Measurements from ENCODE around the gene RGS10. TPM values are rescaled to one million over a fixed set of nuclear protein-coding genes. Genes with fewer than 3 reads are reported as not detected.

RGS10 gene
- total and polyA plus RNA-seq, 5 donors from 2014 or later = 85.7 to 188 (median 180) TPM

DNA sequence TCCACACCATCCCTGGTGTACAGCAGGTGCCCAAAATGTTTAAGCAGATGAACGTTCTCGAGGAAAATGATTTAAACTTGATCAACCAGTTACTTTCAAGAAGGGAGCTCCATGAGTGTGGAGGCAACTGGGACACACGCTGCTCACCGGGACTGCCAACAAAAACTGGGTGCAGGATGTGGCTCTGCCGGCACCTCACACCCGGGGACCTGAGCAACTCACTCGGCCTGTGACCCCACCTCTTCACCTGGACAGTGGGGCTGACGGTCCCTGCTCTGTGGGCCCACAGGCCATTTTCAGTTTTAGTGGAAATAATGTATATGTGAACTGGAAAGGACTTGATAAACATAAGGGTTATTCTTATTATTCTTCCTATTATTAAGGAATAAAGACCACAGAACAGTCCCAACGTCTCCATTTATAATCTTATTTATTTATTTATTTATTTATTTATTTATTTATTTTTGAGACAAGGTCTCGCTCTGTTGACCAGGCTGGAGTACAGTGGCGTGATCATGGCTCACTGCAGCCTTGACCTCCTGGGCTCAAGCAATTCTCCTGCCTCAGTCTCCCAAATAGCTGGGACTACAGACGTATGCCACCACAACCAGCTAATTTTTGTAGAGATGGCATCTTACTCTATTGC, 60.6 kb downstream of the RGS10 start:
- no peaks in the 10 kb centered on the region for H3K36me3 Mint-ChIP-seq
- no peak overlapping the region for H3K27ac ChIP-seq (ENCODE audit: insufficient read depth, low read length, poor library complexity, severe bottlenecking)
- H3K4me3 Mint-ChIP-seq = no peak overlapping the region
- no peaks in the 10 kb centered on the region for H3K36me3 ChIP-seq (ENCODE audit: control insufficient read depth, insufficient read depth, low read length)
- no peak overlapping the region for H3K27ac Mint-ChIP-seq
- DNase-seq = no peak
- H3K4me1 Mint-ChIP-seq = peaks cover 16 to 29% (median 22%) of the 10 kb centered on the region in 4 donors
- H3K9me3 ChIP-seq (ENCODE audit: control insufficient read depth in 2 of 2, low read length in 2 of 2) = no peaks in the 10 kb centered on the region
- no peaks in the 10 kb centered on the region for H3K27me3 ChIP-seq (ENCODE audit: control insufficient read depth, insufficient read depth, low read length)
- no peaks in the 10 kb centered on the region for H3K27me3 Mint-ChIP-seq
- H3K9me3 Mint-ChIP-seq = no peaks in the 10 kb centered on the region
- no peak for ATAC-seq (ENCODE audit: low read depth in 2 of 2)
- H3K4me1 ChIP-seq (ENCODE audit: control insufficient read depth, insufficient read depth, low read length, poor library complexity, severe bottlenecking) = peaks cover 23% of the 10 kb centered on the region
- no peak overlapping the region for H3K4me3 ChIP-seq (ENCODE audit: low read depth, low read length)

DNA sequence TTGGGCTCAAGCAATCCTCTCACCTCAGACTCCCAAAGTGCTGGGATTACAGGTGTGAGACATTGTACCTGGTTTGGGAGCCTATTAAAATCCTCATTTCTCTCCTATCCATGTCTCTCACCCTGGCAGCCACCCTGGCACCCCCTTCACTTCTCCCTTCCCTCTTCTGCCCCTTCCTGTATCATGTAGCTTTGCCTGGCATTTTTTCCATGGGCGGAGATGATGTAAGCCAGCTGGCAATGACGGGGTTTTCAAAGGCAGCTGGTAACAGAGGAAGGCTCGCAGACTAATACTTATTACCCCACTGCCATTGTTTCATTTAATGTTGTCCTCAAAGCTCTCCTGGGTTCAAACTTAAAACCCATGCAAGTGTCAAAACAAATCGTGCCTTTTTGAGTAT, 61.9 kb downstream of the RGS10 start:
- DNase-seq = no peak
- Histone ChIP-seq H3K27ac (ENCODE audit: insufficient read depth, low read length, poor library complexity, severe bottlenecking) (no peak overlapping the region), H3K9me3 (ENCODE audit: control insufficient read depth in 2 of 2, low read length in 2 of 2) (no peaks in the 10 kb centered on the region), H3K4me1 (ENCODE audit: control insufficient read depth, insufficient read depth, low read length, poor library complexity, severe bottlenecking) (peaks cover 23% of the 10 kb centered on the region), H3K27me3 (ENCODE audit: control insufficient read depth, insufficient read depth, low read length) (no peaks in the 10 kb centered on the region), H3K4me3 (ENCODE audit: low read depth, low read length) (no peak overlapping the region), H3K36me3 (ENCODE audit: control insufficient read depth, insufficient read depth, low read length) (no peaks in the 10 kb centered on the region)
- Mint-ChIP-seq H3K27me3 (no peaks in the 10 kb centered on the region), H3K9me3 (no peaks in the 10 kb centered on the region), H3K4me1 (peaks cover 18 to 33% (median 25%) of the 10 kb centered on the region in 4 donors), H3K4me3 (peak overlapping the region in 1 of 4 donors; percentile 61), H3K36me3 (no peaks in the 10 kb centered on the region), H3K27ac (no peak overlapping the region)
- no peak for ATAC-seq (ENCODE audit: low read depth in 2 of 2)

DNA sequence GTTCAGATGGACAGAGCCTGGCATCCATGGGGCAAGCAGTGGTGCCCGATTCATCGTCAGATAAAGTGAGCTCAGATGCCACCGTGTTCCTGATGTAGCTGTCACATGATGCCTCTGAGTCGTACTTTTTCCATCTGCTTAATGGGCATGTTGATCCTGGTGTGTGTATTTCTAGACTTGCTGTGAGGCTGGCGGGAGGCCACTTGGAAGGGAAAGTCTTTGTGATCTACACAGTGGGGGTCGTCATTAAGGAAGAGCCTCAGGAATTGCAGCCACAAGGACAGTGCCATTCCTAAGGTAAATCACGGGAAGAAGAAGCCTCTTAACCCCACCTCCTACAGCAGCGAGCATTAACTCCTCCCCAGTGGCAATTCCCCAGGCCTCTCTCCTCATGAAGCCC, 63.0 kb downstream of the RGS10 start:
- no peak overlapping the region for H3K4me3 ChIP-seq (ENCODE audit: low read depth, low read length)
- no peaks in the 10 kb centered on the region for H3K36me3 ChIP-seq (ENCODE audit: control insufficient read depth, insufficient read depth, low read length)
- no peak for ATAC-seq (ENCODE audit: low read depth in 2 of 2)
- H3K27me3 ChIP-seq (ENCODE audit: control insufficient read depth, insufficient read depth, low read length) = no peaks in the 10 kb centered on the region
- no peak overlapping the region for H3K27ac ChIP-seq (ENCODE audit: insufficient read depth, low read length, poor library complexity, severe bottlenecking)
- H3K4me1 ChIP-seq (ENCODE audit: control insufficient read depth, insufficient read depth, low read length, poor library complexity, severe bottlenecking) = peaks cover 23% of the 10 kb centered on the region
- Mint-ChIP-seq H3K4me1 (peaks cover 18 to 33% (median 25%) of the 10 kb centered on the region in 4 donors), H3K9me3 (no peaks in the 10 kb centered on the region), H3K27ac (peak overlapping the region in 2 of 3 donors; percentile 14 to 73), H3K4me3 (no peak overlapping the region), H3K27me3 (no peaks in the 10 kb centered on the region), H3K36me3 (no peaks in the 10 kb centered on the region)
- DNase-seq = no peak
- H3K9me3 ChIP-seq (ENCODE audit: control insufficient read depth in 2 of 2, low read length in 2 of 2) = no peaks in the 10 kb centered on the region

DNA sequence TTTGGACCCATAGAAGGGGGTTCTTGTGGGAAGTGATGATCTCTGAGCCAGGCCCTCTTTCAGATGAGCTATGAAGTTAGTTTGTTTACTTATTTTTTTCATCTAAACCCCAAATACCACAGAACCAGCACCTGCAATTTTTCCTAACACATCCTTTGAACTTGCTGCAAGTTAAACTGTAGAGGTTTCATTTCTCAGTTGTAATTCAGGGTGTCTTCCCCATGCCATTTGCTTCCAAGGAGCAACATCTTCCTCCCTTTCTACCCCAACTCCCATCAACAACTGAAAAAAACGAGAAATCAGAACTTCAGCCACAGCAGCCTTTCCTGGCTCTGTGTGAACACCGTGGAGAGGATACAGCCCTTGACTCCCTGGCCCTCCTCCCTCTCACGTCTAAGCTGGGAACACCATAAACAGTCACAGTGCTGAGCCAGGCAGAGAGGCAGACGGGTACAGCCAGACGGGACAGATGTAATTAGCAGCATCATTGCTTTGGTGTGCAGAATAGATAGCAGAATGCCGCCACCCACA, 63.6 kb downstream of the RGS10 start:
- H3K36me3 ChIP-seq (ENCODE audit: control insufficient read depth, insufficient read depth, low read length) = no peaks in the 10 kb centered on the region
- peaks cover 23% of the 10 kb centered on the region for H3K4me1 ChIP-seq (ENCODE audit: control insufficient read depth, insufficient read depth, low read length, poor library complexity, severe bottlenecking)
- peaks cover 18 to 33% (median 25%) of the 10 kb centered on the region in 4 donors for H3K4me1 Mint-ChIP-seq
- no peak for DNase-seq
- peak overlapping the region; percentile 10 for H3K4me3 ChIP-seq (ENCODE audit: low read depth, low read length)
- H3K9me3 ChIP-seq (ENCODE audit: control insufficient read depth in 2 of 2, low read length in 2 of 2) = no peaks in the 10 kb centered on the region
- H3K27ac ChIP-seq (ENCODE audit: insufficient read depth, low read length, poor library complexity, severe bottlenecking) = no peak overlapping the region
- peaks cover 0 to 2% (median 0%) of the 10 kb centered on the region in 7 donors for H3K9me3 Mint-ChIP-seq
- peak overlapping the region in 2 of 3 donors; percentile 26 to 73 for H3K27ac Mint-ChIP-seq
- peak overlapping the region in 3 of 4 donors; percentile 22 to 63 (median 40) for H3K4me3 Mint-ChIP-seq
- peaks cover 2% of the 10 kb centered on the region for H3K36me3 Mint-ChIP-seq
- no peaks in the 10 kb centered on the region for H3K27me3 ChIP-seq (ENCODE audit: control insufficient read depth, insufficient read depth, low read length)
- no peak for ATAC-seq (ENCODE audit: low read depth in 2 of 2)
- no peaks in the 10 kb centered on the region for H3K27me3 Mint-ChIP-seq

DNA sequence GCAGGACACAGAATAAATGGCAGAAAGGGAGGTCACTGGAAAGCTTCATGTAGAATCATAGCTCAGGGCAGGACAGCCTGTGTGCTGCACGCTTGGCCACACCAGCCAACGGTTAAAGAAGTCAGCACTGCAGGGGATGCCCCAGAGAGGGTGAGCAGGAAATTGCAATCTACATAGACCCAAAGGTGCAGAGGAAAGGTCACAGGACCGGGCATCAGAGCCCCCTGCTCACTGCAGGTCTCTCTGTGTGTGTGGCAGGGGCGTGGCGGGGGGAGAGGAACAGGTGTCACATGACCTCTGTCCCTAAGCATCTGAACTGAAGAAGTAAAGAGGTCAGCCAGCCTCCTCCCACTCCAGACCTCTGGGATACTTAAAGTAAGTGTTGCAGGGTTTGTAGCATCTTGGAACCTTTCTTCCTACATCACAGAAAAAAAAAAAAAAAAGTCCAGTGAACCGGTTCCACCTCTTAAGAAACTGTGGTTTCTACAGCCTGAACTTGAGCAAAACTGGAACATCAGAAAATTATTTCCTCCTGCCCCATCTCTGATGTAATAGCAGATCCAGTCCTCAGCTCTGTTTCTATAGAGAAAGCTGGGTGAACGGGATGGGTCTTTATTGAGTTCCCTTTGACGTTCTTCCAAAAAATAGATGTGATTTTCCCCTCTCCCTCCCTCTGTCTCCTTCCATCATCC, 64.3 kb downstream of the RGS10 start:
- peaks cover 4% of the 10 kb centered on the region for H3K36me3 Mint-ChIP-seq
- Histone ChIP-seq H3K36me3 (ENCODE audit: control insufficient read depth, insufficient read depth, low read length) (no peaks in the 10 kb centered on the region), H3K27ac (ENCODE audit: insufficient read depth, low read length, poor library complexity, severe bottlenecking) (no peak overlapping the region), H3K4me1 (ENCODE audit: control insufficient read depth, insufficient read depth, low read length, poor library complexity, severe bottlenecking) (peaks cover 23% of the 10 kb centered on the region), H3K27me3 (ENCODE audit: control insufficient read depth, insufficient read depth, low read length) (no peaks in the 10 kb centered on the region), H3K9me3 (ENCODE audit: control insufficient read depth in 2 of 2, low read length in 2 of 2) (no peaks in the 10 kb centered on the region), H3K4me3 (ENCODE audit: low read depth, low read length) (peak overlapping the region; percentile 34)
- H3K4me3 Mint-ChIP-seq = peak overlapping the region in 3 of 4 donors; percentile 22 to 63 (median 46)
- H3K27ac Mint-ChIP-seq = peak overlapping the region in 2 of 3 donors; percentile 28 to 73
- ATAC-seq (ENCODE audit: low read depth in 2 of 2) (peak; percentile 74 to 84), DNase-seq (peak in 1 of 3 donors; percentile 50)
- peaks cover 18 to 33% (median 25%) of the 10 kb centered on the region in 4 donors for H3K4me1 Mint-ChIP-seq
- no peaks in the 10 kb centered on the region for H3K27me3 Mint-ChIP-seq
- H3K9me3 Mint-ChIP-seq = peaks cover 0 to 4% (median 0%) of the 10 kb centered on the region in 7 donors

DNA sequence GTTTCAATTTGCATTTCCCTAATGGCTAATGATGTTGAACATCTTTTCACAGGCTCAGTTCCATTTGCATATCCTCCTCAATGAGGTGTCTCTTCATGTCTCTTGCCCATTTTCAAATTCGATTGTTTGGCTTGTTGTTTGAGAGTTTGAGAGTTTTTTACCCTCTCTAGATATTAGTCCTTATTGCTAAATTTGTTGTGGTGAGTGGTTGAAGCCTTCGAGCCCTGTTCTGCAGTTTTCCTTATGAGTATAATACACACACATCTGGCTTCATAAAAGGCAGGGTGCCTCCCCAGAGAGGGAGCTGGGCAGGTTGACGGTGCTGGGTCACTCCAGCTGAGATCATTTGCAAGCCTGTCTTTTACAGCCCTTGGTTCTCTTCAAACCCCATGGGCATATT, 65.1 kb downstream of the RGS10 start:
- Histone ChIP-seq H3K27ac (ENCODE audit: insufficient read depth, low read length, poor library complexity, severe bottlenecking) (no peak overlapping the region), H3K4me3 (ENCODE audit: low read depth, low read length) (no peak overlapping the region), H3K9me3 (ENCODE audit: control insufficient read depth in 2 of 2, low read length in 2 of 2) (no peaks in the 10 kb centered on the region), H3K36me3 (ENCODE audit: control insufficient read depth, insufficient read depth, low read length) (no peaks in the 10 kb centered on the region), H3K27me3 (ENCODE audit: control insufficient read depth, insufficient read depth, low read length) (no peaks in the 10 kb centered on the region), H3K4me1 (ENCODE audit: control insufficient read depth, insufficient read depth, low read length, poor library complexity, severe bottlenecking) (peaks cover 23% of the 10 kb centered on the region)
- Mint-ChIP-seq H3K36me3 (peaks cover 4% of the 10 kb centered on the region), H3K4me1 (peaks cover 18 to 33% (median 25%) of the 10 kb centered on the region in 4 donors), H3K27me3 (no peaks in the 10 kb centered on the region), H3K9me3 (peaks cover 0 to 4% (median 0%) of the 10 kb centered on the region in 7 donors), H3K27ac (peak overlapping the region in 2 of 3 donors; percentile 20 to 73), H3K4me3 (peak overlapping the region in 3 of 4 donors; percentile 18 to 56 (median 24))
- DNase-seq (no peak), ATAC-seq (ENCODE audit: low read depth in 2 of 2) (no peak)

DNA sequence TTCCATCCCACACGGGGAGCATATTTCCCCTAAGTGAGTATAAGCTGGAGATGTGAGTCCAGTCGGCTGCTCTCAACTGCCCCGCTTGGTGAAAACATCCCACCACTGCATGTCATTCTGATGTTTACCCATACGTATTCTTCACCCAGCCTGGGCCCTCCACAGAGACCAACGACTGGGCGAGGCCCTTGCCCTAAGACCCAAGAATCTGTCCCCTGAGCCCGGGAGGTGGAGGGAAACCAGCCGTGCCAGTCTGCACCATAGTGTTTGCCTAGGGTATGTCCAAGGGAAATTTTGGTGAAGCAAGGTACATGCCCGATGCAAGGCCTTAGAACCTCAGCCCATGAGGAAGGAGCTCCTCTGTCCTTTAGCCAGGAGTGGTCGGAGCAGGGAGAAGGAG, 67.9 kb downstream of the RGS10 start:
- H3K4me3 Mint-ChIP-seq = no peak overlapping the region
- Histone ChIP-seq H3K9me3 (ENCODE audit: control insufficient read depth in 2 of 2, low read length in 2 of 2) (no peaks in the 10 kb centered on the region), H3K27me3 (ENCODE audit: control insufficient read depth, insufficient read depth, low read length) (no peaks in the 10 kb centered on the region), H3K27ac (ENCODE audit: insufficient read depth, low read length, poor library complexity, severe bottlenecking) (no peak overlapping the region), H3K36me3 (ENCODE audit: control insufficient read depth, insufficient read depth, low read length) (no peaks in the 10 kb centered on the region), H3K4me3 (ENCODE audit: low read depth, low read length) (no peak overlapping the region), H3K4me1 (ENCODE audit: control insufficient read depth, insufficient read depth, low read length, poor library complexity, severe bottlenecking) (peaks cover 23% of the 10 kb centered on the region)
- no peak for ATAC-seq (ENCODE audit: low read depth in 2 of 2)
- DNase-seq = no peak
- H3K27me3 Mint-ChIP-seq = no peaks in the 10 kb centered on the region
- peaks cover 4% of the 10 kb centered on the region for H3K36me3 Mint-ChIP-seq
- H3K4me1 Mint-ChIP-seq = peaks cover 18 to 30% (median 25%) of the 10 kb centered on the region in 4 donors
- H3K9me3 Mint-ChIP-seq = peaks cover 0 to 4% (median 0%) of the 10 kb centered on the region in 7 donors
- H3K27ac Mint-ChIP-seq = no peak overlapping the region

All from CD4-positive, CD25-positive, alpha-beta regulatory T cell (primary cell).